HEK293T (cell line): Measurements from ENCODE around the gene CCDC7.

Source experiments
- CTCF ChIA-PET: fragments of 350-600 bp; formaldehyde crosslinking; extraction: SDS; loops from one replicate; lab custom pipeline; 2021; ENCODE audit warnings: antibody characterized with exemption, inconsistent platforms; lab: Yijun Ruan, JAX
- POLR2A ChIA-PET: fragments of 350-600 bp; formaldehyde crosslinking; extraction: SDS; loops from one replicate; lab custom pipeline; 2020; ENCODE audit warnings: antibody characterized with exemption, inconsistent platforms; lab: Yijun Ruan, JAX
- DNase-seq: peaks from one replicate; pipeline ENCODE4 v3.0.0; 2012; ENCODE audit warnings: mixed read lengths; ENCODE audit errors: extremely low spot score
- ARNT ChIP-seq: fragments of 450-650 bp; IDR thresholded peaks from 2 replicates; pipeline ENCODE4 v1.6.1; 2017; ENCODE audit warnings: mild to moderate bottlenecking
- BHLHE40 ChIP-seq: fragments of 450-650 bp; IDR thresholded peaks from 2 replicates; pipeline ENCODE4 v1.6.1; 2016; ENCODE audit warnings: mild to moderate bottlenecking, moderate library complexity, borderline replicate concordance
- CTBP1 ChIP-seq: fragments of 450-650 bp; IDR thresholded peaks from 2 replicates; pipeline ENCODE4 v1.6.1; 2016; ENCODE audit warnings: borderline replicate concordance
- ELF4 ChIP-seq: fragments of 450-650 bp; IDR thresholded peaks from 2 replicates; pipeline ENCODE4 v1.6.1; 2017; ENCODE audit warnings: antibody characterized with exemption
- FOXA1 ChIP-seq: fragments of 450-650 bp; IDR thresholded peaks from 2 replicates; pipeline ENCODE4 v1.6.1; 2016; ENCODE audit warnings: mild to moderate bottlenecking
- FOXK2 ChIP-seq: fragments of 450-650 bp; IDR thresholded peaks from 2 replicates; pipeline ENCODE4 v1.6.1; 2016; ENCODE audit warnings: mild to moderate bottlenecking
- FOXM1 ChIP-seq: fragments of 450-650 bp; IDR thresholded peaks from 2 replicates; pipeline ENCODE4 v1.6.1; 2017; ENCODE audit warnings: mild to moderate bottlenecking, borderline replicate concordance
- HDGF ChIP-seq: fragments of 450-650 bp; IDR thresholded peaks from 2 replicates; pipeline ENCODE4 v1.6.1; 2017; ENCODE audit warnings: antibody characterized with exemption, borderline replicate concordance
- L3MBTL2 ChIP-seq: fragments of 450-650 bp; conservative IDR thresholded peaks from 2 replicates; pipeline ENCODE4 v1.6.1; 2016; ENCODE audit warnings: mild to moderate bottlenecking
- LEF1 ChIP-seq: fragments of 450-650 bp; IDR thresholded peaks from 2 replicates; pipeline ENCODE4 v1.6.1; 2017; ENCODE audit warnings: mild to moderate bottlenecking, borderline replicate concordance
- NFRKB ChIP-seq: fragments of 450-650 bp; IDR thresholded peaks from 2 replicates; pipeline ENCODE4 v1.6.1; 2016; ENCODE audit warnings: mild to moderate bottlenecking, moderate library complexity
- SP1 ChIP-seq: fragments of 450-650 bp; IDR thresholded peaks from 2 replicates; pipeline ENCODE4 v1.6.1; 2017
- SUZ12 ChIP-seq: fragments of 450-650 bp; IDR thresholded peaks from 2 replicates; pipeline ENCODE4 v1.6.1; 2016; ENCODE audit warnings: mild to moderate bottlenecking
- TARDBP ChIP-seq: fragments of 450-650 bp; IDR thresholded peaks from 2 replicates; pipeline ENCODE4 v1.6.1; 2016
- ZNF384 ChIP-seq: fragments of 450-650 bp; IDR thresholded peaks from 2 replicates; pipeline ENCODE4 v1.6.1; 2016
- TF ChIP-seq, protein P1 (sequence below): fragments of 450-650 bp; IDR thresholded peaks from 2 replicates; pipeline ENCODE4 v1.6.1; 2016

The CCDC7 gene

GRCh38 chr10:32408690-32409089, 37.2 kb upstream of the CCDC7 start:
- DNase-seq, result no peak
- CTCF ChIA-PET, result no interaction called here
- POLR2A ChIA-PET, result no interaction called here
- no peak for TF ChIP-seq FOXA1
- TF ChIP-seq, protein P1, sequence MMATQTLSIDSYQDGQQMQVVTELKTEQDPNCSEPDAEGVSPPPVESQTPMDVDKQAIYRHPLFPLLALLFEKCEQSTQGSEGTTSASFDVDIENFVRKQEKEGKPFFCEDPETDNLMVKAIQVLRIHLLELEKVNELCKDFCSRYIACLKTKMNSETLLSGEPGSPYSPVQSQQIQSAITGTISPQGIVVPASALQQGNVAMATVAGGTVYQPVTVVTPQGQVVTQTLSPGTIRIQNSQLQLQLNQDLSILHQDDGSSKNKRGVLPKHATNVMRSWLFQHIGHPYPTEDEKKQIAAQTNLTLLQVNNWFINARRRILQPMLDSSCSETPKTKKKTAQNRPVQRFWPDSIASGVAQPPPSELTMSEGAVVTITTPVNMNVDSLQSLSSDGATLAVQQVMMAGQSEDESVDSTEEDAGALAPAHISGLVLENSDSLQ, result no peak
- no peak for TF ChIP-seq SUZ12
- TF ChIP-seq ARNT, result no peak
- TF ChIP-seq BHLHE40, result no peak
- TF ChIP-seq FOXK2, result no peak
- no peak for TF ChIP-seq L3MBTL2
- no peak for TF ChIP-seq CTBP1
- no peak for TF ChIP-seq HDGF
- no peak for TF ChIP-seq FOXM1
- TF ChIP-seq SP1, result no peak
- no peak for TF ChIP-seq ELF4
- TF ChIP-seq LEF1, result no peak
- TF ChIP-seq TARDBP, result no peak
- TF ChIP-seq ZNF384, result no peak
- no peak for TF ChIP-seq NFRKB

DNA sequence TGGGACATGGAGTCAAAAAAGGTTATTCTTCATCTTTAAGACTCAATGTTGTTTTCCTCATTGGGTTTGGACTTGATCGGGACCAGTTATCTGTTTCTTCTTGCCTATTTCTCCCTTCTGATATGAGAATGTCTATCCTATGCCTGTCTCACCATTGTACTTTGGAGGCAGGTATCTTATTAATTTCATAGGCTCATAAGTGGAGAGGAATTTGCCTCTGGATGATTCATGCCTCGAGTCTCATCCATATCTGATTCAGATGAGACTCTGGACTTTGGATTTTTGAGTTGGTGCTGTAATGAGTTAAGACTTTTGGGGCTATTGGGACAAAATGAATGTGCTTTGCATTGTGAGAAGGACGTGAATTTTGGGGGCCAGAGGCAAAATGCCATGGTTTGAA, 36.2 kb upstream of the CCDC7 start:
- TF ChIP-seq CTBP1 (no peak), ZNF384 (no peak), HDGF (no peak), ARNT (no peak), TARDBP (no peak), LEF1 (no peak), FOXK2 (no peak), SP1 (no peak), L3MBTL2 (no peak), ELF4 (no peak), BHLHE40 (no peak), SUZ12 (no peak), NFRKB (no peak), FOXM1 (no peak), FOXA1 (no peak)
- TF ChIP-seq, protein P1, result no peak
- POLR2A ChIA-PET, result no interaction called here
- DNase-seq, result no peak
- CTCF ChIA-PET, result no interaction called here

DNA sequence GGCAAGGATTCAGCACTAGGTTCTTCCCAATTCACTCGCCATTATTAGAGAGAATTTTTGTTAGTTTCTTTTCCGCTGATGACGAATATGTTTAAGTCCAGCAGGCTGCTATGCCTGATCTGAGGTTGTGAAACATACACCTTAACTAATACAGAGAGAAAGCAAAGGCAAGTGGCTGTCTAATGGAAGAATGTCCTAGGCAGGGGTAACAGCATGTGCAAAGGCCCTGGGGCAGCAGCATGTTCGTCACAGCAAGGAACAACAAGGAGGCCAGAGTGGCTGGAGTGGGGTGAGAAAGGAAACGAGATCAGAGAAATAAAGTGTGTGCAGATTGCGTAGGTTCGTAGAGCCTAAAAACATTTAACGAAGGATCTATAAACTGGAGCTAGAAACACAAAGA, 35.4 kb upstream of the CCDC7 start:
- TF ChIP-seq TARDBP, result no peak
- TF ChIP-seq ARNT, result no peak
- no peak for TF ChIP-seq BHLHE40
- ChIA-PET CTCF (no interaction called here), POLR2A (interaction anchor here (0.5 kb wide), 1 partner anchor 16 kb away, joined by 4 read pairs; no protein-coding TSS in a partner anchor)
- no peak for DNase-seq

DNA sequence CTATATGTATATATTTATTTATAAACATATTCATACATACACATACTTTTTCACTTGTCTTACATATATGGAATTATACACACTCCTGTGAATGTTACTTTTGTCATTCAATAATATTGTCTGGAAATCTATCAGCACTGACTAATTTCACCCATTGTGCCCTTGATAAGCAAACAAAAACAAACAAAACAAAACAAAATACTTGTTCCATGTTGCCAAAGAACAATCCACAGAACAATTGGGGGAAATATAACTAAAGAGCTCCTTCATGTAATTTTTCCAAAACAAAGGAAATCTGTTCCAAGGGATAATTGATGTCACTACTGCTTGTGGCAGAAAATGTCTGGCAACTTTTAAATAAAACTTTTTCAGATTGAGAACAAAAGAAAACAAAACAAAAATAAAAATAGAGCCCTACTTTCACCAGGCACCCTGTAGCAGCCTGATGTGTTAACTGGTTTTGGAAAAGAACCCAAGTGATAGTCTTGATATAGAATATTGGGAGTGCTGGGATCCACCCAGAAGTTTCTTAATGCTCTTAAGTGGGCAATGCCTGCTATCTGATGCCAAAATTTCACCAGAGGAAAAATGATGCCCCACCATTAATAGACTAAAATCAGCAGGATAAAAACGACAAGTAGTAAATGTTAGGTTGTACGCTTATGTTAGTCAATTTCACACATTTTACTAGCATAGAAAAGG, 34.0 kb upstream of the CCDC7 start:
- ChIA-PET POLR2A (no interaction called here), CTCF (no interaction called here)
- DNase-seq, result no peak
- TF ChIP-seq SP1 (no peak), SUZ12 (no peak), L3MBTL2 (no peak), HDGF (no peak), ELF4 (no peak)

DNA sequence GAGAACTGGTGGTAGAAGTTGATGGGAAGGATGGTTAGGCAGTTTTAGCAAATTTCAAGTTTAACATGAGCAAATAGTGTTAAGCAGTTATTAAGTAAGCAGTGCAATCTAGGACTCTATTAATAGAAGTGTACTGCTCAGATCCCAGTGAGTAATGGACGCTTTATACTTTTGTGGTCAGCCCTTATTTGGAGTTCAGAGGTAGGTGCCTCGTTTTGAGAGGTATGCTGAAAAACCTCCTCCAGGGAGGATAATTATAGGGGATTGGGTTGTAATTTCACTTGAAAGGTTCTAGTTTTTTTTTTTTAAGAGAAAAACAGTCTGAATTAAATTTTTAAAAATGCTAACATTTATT, 33.5 kb upstream of the CCDC7 start:
- ChIA-PET POLR2A (no interaction called here), CTCF (no interaction called here)
- DNase-seq, result no peak
- no peak for TF ChIP-seq ZNF384
- TF ChIP-seq ARNT, result no peak
- TF ChIP-seq HDGF, result no peak
- no peak for TF ChIP-seq SP1
- no peak for TF ChIP-seq CTBP1

DNA sequence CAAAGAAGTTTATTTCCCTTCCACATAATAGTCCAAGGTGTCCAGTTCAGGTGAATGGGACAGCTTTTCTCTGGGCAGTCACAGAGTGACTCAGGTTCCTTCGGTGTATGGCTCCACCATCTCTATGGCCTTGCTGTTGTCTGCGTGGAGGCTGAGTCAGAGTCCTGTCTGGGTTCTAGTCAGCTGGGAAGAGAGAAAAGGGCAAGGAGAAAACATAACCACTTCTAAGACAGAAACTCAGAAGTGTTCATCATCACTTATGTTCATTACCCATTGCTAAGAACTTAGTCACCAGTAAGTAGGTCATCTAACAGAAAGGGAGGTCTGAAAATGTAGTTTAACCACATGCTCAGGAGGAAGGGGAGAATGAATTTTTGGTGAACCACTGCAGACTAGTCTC, 32.4 kb upstream of the CCDC7 start:
- TF ChIP-seq FOXA1 (no peak), ELF4 (no peak), FOXK2 (no peak), LEF1 (no peak)
- POLR2A ChIA-PET, result no interaction called here
- no peak for DNase-seq
- CTCF ChIA-PET, result no interaction called here

- ChIA-PET CTCF (interaction anchor here (0.7 kb wide), 1 partner anchor 607 kb away, joined by 6 read pairs; no protein-coding TSS in a partner anchor), POLR2A (no interaction called here)
- no peak for DNase-seq
- no peak for TF ChIP-seq ARNT
- TF ChIP-seq ZNF384, result no peak
- TF ChIP-seq L3MBTL2, result no peak
- no peak for TF ChIP-seq SUZ12
- no peak for TF ChIP-seq SP1
- TF ChIP-seq CTBP1, result no peak
- no peak for TF ChIP-seq FOXM1
- TF ChIP-seq TARDBP, result no peak
- TF ChIP-seq FOXK2, result no peak
- TF ChIP-seq BHLHE40, result no peak
- TF ChIP-seq NFRKB, result no peak
- no peak for TF ChIP-seq HDGF
- TF ChIP-seq, protein P1, result no peak
- TF ChIP-seq LEF1, result no peak
- no peak for TF ChIP-seq FOXA1
- TF ChIP-seq ELF4, result no peak
Measured at GRCh38 chr10:32415361-32415760, 30.6 kb upstream of the CCDC7 start.
